ENCODE data around the gene SLC9A1. TPM values are rescaled to one million over a fixed set of nuclear protein-coding genes. Genes with fewer than 3 reads are reported as not detected.

SLC9A1 gene
- total RNA-seq, 2 experiments from 2014 or later = 5.8 to 19.2 TPM

- Histone ChIP-seq H3K4me1 (ENCODE audit: insufficient read depth, low read length, poor library complexity, severe bottlenecking) (peaks cover 21% of the 10 kb centered on the region), H2AFZ (ENCODE audit: low read length) (no peak overlapping the region), H3K9me3 (ENCODE audit: low read length) (no peaks in the 10 kb centered on the region), H3K27ac (ENCODE audit: low read depth, low read length, poor library complexity, severe bottlenecking) (no peak overlapping the region), H4K20me1 (ENCODE audit: insufficient read depth, low read length) (no peaks in the 10 kb centered on the region), H3K4me2 (ENCODE audit: low read length) (no peak overlapping the region), H3K9me2 (ENCODE audit: insufficient read depth, low read length) (no peaks in the 10 kb centered on the region), H3K79me2 (ENCODE audit: insufficient read depth, low read depth, low read length) (no peaks in the 10 kb centered on the region), H3K36me3 (ENCODE audit: insufficient read depth, low read length) (no peaks in the 10 kb centered on the region; the same call in 1 of the 2 replicates), H3K4me3 (ENCODE audit: low read depth, low read length, poor library complexity, severe bottlenecking) (no peak overlapping the region)
- POLR2A ChIA-PET = no interaction called here
- BruUV-seq (replicated peaks) = no TSS peak
- no peak for TF ChIP-seq CTCF (conservative IDR thresholded peaks at IDR 0.05; ENCODE audit: low read length)
- no peak for TF ChIP-seq EZH2phosphoT487 (IDR thresholded peaks at IDR 0.05; ENCODE audit: borderline replicate concordance, low read depth, low read length)
- no peak for DNase-seq (ENCODE audit: low spot score)
- intact Hi-C loops (cut with micrococcal nuclease; ENCODE audit: unreplicated experiment) = no loop called here
- CTCF ChIA-PET (ENCODE audit: unreplicated experiment) = no interaction called here
Observed at GRCh38 chr1:27130798-27131197, 24.1 kb downstream of the SLC9A1 start.

GRCh38 chr1:27129225-27129624 lies 25.7 kb downstream of the SLC9A1 start:
- peaks cover 18% of the 10 kb centered on the region for H3K4me1 ChIP-seq (ENCODE audit: insufficient read depth, low read length, poor library complexity, severe bottlenecking)
- ChIA-PET POLR2A (interaction anchor here (0.6 kb wide), 1 partner anchor 625 kb away, joined by 4 read pairs; no protein-coding TSS in a partner anchor), CTCF (ENCODE audit: unreplicated experiment) (no interaction called here)
- no peaks in the 10 kb centered on the region; the same call in 1 of the 2 replicates for H3K36me3 ChIP-seq (ENCODE audit: insufficient read depth, low read length)
- intact Hi-C loops (cut with micrococcal nuclease; ENCODE audit: unreplicated experiment) = no loop called here
- H3K9me2 ChIP-seq (ENCODE audit: insufficient read depth, low read length) = no peaks in the 10 kb centered on the region
- no TSS peak for BruUV-seq (replicated peaks)
- no peaks in the 10 kb centered on the region for H3K79me2 ChIP-seq (ENCODE audit: insufficient read depth, low read depth, low read length)
- TF ChIP-seq EZH2phosphoT487 (IDR thresholded peaks at IDR 0.05; ENCODE audit: borderline replicate concordance, low read depth, low read length) (no peak), CTCF (conservative IDR thresholded peaks at IDR 0.05; ENCODE audit: low read length) (no peak)
- H4K20me1 ChIP-seq (ENCODE audit: insufficient read depth, low read length) = no peaks in the 10 kb centered on the region
- no peak overlapping the region for H2AFZ ChIP-seq (ENCODE audit: low read length)
- H3K4me3 ChIP-seq (ENCODE audit: low read depth, low read length, poor library complexity, severe bottlenecking) = no peak overlapping the region
- DNase-seq (ENCODE audit: low spot score) = no peak
- no peak overlapping the region for H3K27ac ChIP-seq (ENCODE audit: low read depth, low read length, poor library complexity, severe bottlenecking)
- no peaks in the 10 kb centered on the region for H3K9me3 ChIP-seq (ENCODE audit: low read length)
- H3K4me2 ChIP-seq (ENCODE audit: low read length) = no peak overlapping the region

GRCh38 chr1:27127419-27127818 lies 27.5 kb downstream of the SLC9A1 start:
- intact Hi-C loops (cut with micrococcal nuclease; ENCODE audit: unreplicated experiment) = no loop called here
- Histone ChIP-seq H3K4me1 (ENCODE audit: insufficient read depth, low read length, poor library complexity, severe bottlenecking) (peaks cover 6% of the 10 kb centered on the region), H3K79me2 (ENCODE audit: insufficient read depth, low read depth, low read length) (no peaks in the 10 kb centered on the region), H3K4me2 (ENCODE audit: low read length) (no peak overlapping the region), H3K27ac (ENCODE audit: low read depth, low read length, poor library complexity, severe bottlenecking) (no peak overlapping the region), H3K36me3 (ENCODE audit: insufficient read depth, low read length) (no peaks in the 10 kb centered on the region; the same call in 1 of the 2 replicates), H2AFZ (ENCODE audit: low read length) (no peak overlapping the region), H3K9me2 (ENCODE audit: insufficient read depth, low read length) (no peaks in the 10 kb centered on the region), H3K9me3 (ENCODE audit: low read length) (no peaks in the 10 kb centered on the region), H4K20me1 (ENCODE audit: insufficient read depth, low read length) (no peaks in the 10 kb centered on the region), H3K4me3 (ENCODE audit: low read depth, low read length, poor library complexity, severe bottlenecking) (no peak overlapping the region)
- CTCF ChIA-PET (ENCODE audit: unreplicated experiment) = no interaction called here
- TF ChIP-seq EZH2phosphoT487 (IDR thresholded peaks at IDR 0.05; ENCODE audit: borderline replicate concordance, low read depth, low read length) (no peak), CTCF (conservative IDR thresholded peaks at IDR 0.05; ENCODE audit: low read length) (no peak)
- BruUV-seq (replicated peaks) = no TSS peak
- no peak for DNase-seq (ENCODE audit: low spot score)
- POLR2A ChIA-PET = interaction anchor here (1.7 kb wide), 1 partner anchor 15 kb away, joined by 9 read pairs; no protein-coding TSS in a partner anchor

Data from OCI-LY7 (cell line).